ENCODE results near the gene ZNF280D.
"Not testable (repeated sequence)": the region's sequence is repeated elsewhere in the genome, so short reads cannot be mapped to it uniquely, and the experiment has no call there.

ZNF280D gene

DNA sequence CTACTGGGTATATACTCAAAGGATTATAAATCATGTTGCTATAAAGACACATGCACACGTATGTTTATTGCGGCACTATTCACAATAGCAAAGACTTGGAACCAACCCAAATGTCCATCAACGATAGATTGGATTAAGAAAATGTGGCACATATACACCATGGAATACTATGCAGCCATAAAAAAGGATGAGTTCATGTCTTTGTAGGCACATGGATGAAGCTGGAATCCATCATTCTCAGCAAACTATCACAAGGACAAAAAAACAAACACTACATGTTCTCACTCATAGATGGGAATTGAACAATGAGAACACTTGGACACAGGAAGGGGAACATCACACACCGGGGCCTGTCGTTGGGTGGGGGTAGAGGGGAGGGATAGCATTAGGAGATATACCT lies 23.8 kb downstream of the ZNF280D start:
- DNase-seq, result not testable (repeated sequence)

DNA sequence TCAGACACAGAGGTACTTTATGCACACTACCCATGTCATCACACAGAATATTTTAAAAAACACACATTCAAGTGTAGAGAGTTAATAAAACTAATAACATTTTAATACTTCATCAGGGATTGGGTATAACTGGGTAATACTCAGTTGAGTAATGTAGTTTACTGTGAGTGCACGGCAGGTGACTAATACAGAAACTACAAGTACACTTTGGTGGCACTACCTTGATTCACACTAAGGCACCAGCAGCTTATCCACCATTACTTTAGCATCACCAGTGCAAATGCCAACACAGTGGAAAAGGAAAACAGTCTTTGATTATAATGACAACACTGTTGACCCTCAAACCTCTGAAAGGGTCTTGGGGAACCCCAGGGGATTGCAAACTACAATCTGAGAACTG lies 33.6 kb downstream of the ZNF280D start:
- no peak for DNase-seq

DNA sequence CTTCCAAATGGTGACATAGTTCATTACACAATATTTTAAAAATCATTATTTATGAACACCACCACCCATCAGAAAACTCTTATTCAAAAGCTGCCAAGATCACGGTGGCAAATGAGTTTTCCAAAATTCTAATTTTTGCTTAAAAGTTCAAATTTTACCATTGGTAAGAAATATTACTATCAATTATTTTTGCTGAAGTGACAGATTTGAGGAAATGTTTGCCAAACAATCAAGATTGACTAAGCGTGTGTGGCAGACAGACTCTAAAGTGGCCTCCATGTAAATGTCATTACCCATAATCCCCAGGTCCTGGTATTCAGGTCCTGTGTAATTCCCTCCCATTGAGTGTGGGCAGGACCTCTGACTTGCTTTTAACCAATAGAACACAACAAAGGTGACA lies 35.0 kb downstream of the ZNF280D start:
- DNase-seq, result no peak

DNA sequence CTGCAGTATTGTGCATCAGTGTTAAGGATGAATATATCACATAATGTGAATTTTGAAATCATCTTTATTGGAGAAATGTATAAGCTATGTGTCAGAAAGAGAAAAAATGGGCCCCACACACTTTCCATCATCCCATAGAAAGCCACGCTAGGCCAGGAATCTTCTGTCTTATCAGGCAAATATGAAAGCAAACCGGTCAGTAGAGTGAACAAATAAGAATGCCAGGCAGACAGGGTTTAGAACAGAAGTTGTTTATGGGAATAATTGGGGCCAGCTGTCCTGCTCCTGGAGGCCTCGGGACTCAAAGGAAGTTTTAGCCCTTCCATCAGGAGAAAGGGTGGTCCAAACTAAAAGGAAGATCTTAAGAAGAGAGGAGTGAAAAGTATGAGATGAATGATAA lies 39.5 kb downstream of the ZNF280D start:
- DNase-seq, result no peak

DNA sequence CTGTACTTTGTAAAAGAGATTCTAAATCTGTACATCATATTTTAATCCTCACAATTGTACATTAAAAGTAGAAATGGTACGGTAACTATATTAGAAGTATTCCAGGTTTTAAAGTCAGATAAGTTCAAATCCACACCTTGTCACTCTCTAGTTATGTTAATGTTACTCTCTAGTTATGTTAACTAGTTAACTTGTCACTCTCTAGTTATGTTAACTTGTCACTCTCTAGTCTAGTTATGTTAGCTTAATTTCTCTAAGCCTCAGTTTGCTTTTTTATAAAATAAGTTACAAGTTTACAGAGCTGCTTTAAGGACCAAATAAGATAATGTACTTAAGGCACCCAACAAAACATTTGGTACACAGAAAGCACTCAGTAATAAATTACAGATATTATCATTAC lies 42.6 kb downstream of the ZNF280D start:
- DNase-seq, result no peak

DNA sequence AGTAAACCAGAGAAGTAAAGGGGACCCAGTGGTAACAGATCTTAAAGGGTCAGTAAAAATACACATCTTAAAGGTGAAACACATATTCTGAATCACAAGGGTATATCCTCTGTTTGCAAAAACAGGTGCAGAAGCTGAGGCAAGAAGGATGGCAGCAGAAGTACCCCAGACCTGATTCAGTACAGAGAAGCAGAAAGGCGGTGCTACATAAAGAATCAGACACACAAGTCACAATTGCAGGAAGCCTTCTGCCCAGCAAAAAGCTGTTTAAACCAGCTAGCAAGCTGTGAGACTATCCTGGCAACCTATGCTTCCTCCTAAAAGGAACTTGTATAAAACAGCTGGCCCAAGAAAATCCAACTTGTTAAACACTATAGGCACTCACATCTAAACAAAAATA lies 49.4 kb downstream of the ZNF280D start:
- DNase-seq, result no peak

DNA sequence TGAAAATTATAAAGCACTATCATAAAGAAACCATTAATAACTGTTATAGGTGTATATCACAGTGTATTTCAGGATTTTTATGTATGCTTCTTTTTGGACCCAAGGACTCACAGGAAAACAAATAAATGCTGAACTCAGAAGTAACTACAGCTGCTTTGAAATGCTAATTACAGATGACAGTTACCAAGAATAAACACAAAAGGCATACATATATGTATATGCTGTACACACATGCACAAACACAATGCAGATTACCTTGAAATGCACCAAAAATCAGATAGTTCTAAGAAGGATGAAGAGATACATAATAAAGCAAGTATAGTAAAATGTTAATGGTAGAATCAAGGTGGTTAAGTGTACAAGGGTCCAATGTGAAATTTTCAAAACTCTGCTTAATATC lies 52.2 kb downstream of the ZNF280D start:
- no peak for DNase-seq

DNA sequence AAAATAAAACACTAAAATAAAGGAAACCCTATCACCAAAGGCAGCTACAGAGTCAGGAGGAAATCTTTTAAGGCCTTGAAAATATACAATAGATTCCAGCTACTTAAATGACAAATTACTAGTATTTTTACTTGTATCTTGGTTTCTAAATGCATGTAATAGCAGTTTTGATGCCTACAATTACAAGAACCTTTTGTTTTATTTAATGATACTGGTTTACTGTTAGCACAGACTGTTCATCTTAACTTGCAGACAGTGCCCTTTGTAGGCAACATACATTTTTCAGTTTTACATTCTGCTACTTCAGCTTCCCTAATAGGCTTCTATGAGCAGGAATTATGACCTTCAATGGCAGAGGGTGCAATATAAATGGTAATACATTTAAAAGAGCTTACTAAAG lies 54.1 kb downstream of the ZNF280D start:
- no peak for DNase-seq

DNA sequence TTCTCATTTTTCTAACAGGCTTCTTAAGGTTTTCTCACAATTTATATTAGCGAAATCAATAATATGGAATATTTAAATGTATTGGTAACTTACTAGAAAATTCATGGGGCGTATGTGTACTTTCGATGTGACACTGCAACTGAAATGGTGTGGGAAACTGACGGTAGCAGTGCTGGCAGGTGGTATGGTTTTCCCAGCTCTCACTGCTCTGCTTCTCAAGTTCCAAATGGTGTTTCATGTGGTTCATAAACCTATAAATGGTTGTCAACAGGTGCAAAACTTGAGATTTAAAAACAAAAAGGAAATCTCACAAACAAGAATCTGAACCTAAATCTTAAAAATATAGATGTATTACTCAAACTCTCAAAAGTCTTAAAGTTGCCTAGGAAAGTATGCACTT lies 54.7 kb downstream of the ZNF280D start:
- DNase-seq, result no peak

DNA sequence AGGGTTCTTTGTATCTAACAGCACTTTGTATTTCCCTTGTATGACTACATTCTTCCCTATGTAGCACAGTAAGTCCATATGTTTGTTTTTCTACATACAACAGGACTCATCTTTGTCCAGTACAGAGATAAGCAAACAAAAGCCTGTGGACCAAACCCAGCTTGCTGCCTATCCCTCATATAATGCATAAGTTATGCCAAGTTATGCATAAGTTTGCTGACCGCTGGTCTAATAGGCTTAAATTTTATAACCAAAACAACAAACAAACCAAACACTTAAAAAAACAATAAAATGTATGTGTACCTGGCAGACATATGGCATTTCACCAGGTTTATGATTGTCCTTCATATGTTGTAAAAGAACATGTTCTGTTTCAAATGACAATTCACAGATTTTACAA lies 56.0 kb downstream of the ZNF280D start:
- no peak for DNase-seq

DNA sequence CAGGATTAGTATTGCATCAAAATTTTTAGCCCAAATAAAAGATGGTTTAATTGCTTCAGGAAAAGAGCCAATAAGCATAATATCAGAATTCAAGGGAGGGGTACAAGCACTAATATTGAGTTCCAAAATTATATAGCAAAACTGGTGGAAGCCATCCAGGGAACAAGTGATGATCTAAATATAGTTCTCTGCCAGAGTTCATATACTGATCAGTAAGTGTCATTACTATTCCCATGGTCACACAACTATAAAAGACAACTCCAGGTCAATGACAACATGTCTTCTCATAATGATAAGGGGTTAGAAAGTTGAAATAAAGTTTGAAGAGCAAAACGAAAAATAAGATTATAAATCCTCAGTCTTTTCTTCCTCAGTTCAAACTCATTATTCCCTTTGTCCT lies 57.4 kb downstream of the ZNF280D start:
- no peak for DNase-seq

DNA sequence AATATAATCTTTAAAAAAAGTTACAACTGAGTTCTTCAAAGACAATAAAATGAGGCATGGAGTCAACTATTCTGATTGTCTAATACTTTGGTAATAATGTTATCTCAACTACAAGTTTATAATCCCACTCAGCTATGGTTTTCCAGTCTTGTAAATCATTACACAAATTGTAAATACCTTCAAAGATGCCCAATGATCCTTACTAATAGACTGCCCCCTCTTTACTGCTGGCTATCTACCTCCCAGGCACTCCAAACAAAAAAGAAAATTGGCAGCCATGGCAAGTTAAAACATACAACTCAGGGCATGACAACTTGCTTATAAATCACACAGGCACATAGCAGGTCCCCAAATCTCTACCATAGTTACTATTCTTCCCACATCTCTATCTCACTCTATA lies 58.5 kb downstream of the ZNF280D start:
- no peak for DNase-seq

DNA sequence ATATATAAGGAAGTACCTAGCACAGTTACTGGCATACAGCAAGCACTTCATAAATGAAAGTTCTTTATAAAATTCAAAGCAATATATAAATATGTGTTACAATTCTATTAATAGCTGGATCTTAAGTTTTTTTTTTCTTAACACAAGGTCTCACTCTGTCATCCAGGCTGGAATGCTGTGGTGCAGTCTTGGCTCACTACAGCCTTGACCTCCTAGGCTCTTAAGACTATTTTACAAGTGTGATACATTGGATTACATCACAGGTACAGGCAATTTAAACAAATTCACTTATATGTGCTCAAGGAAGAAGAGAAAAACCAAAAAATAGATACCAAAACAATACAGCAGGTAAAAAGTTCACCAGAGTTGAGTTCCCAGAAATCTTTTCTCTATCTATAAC lies 60.6 kb downstream of the ZNF280D start:
- no peak for DNase-seq

DNA sequence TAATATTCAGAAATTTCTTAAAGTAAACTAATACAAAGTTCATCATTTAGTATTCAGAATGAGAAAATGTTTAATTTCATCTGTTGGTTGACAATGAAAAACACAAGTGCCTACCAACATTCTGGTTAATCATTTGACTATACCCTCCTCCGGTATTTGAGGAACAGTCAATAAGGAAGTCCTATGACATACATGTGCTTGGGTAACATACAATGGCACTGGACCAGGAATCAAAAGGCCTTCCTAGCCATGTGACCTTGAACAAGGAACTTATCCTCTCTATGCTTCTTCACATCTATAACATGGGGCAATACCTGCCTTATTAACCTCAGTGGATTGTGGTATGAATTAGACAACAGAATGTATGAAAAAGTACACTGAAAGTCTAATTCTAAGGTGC lies 65.8 kb downstream of the ZNF280D start:
- DNase-seq, result no peak

DNA sequence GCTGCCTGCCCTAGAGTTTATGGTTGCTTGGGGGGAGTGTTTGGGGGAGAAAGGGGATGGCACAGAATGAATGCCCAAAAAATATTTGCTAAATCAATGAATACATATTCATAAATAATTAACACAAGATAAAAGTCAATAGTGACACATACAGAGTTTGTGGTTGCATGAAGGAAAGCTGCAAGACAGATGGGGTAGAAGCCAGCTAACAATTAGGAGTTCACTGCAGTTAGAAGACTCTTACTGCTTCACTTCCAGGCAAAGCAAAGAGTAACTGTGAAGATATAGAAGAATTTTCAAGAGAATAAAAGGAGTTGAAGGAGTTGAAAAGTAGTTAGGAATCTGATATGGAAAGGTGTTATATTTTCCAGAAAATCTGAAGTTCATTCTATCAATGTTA lies 72.4 kb downstream of the ZNF280D start:
- DNase-seq, result no peak

DNA sequence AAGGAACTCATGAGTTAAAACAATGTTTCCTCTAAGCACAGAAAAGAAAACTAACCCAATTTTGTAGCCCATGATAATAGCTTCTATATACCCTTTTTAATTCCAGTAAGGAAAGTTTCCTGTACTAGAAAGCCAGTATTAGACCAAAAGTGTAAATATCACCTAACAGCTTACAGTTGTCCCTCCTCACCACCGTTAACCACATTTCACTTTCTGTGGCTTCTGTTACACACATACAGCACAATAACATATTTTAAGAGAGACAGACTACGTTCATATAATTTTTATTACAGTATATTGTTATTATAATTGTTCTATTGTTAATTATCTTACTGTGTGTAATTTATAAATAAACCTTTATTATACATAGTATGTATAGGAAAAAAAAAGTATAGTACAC lies 74.1 kb downstream of the ZNF280D start:
- no peak for DNase-seq

DNA sequence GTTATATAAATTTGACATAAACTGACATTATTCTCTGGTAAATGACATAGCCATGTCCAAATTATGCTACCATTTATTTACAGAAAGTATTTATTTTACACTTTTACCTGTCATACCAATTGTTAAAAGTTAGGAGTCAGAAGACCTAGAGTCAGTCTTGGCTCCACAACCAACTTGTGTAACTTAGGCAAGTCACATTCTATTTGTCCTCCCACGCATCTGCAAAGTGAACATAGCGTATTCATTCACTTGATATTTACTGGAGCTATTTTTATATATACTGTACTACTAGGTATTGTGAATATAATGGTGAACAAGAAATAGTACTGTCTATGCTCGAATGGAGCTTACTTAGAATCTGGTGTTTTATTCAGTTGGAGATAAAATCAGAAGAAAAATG lies 78.7 kb downstream of the ZNF280D start:
- DNase-seq, result no peak

DNA sequence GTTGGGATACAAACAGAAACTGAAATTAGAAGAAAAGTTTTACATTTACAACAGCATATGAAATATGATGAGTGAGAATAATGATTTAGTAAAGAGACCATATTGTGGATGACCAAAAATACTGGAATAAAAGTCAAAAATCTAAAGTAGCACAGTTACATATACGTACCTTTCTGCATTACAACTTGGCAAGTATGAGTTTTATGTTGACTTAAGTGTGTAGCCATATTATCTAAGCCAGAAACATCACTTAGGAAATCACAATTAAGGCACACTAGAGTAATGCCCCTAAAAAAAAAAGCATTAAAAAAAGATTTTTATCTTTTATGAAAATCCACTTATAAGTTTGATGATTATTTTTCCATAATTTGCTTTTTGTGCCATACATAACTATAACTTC lies 79.1 kb downstream of the ZNF280D start:
- no peak for DNase-seq

DNA sequence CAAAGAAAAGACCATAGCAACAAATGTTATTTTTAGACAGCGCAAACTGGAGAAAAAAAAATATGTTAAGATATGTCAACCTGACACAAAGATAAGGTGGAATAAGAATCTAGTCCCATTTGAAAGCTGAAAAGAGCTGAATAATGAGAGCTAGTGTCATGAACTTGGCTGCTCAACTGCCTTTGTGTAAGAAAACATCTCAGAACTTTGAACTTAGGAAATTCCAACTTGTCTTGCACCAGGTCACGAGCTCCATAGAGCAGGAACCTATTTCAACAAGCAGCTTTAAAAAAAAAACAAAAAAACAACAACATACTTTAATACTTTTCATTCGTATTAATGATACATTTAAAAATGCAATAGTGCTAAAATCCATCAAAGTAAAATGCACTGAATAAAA lies 79.5 kb downstream of the ZNF280D start:
- DNase-seq, result no peak

DNA sequence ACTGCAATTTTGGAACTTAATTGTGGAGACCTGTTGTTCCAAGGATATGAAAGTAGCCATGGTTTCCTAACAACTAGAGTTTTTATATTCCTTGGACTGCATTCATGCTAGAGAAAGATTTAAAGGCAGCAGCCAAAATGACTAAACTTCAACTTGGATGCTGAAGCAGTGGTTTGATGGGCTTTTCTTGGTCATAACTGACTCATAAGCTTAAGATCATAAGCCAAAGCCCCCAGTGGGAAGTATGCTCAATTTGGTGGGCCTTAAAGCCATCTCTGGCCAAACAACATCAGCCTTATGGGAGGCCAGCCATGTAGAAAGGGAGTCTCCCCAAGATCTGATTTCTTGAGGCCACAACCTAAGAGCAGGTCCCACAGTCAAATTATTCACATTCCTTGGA lies 80.2 kb downstream of the ZNF280D start:
- DNase-seq, result no peak

DNA sequence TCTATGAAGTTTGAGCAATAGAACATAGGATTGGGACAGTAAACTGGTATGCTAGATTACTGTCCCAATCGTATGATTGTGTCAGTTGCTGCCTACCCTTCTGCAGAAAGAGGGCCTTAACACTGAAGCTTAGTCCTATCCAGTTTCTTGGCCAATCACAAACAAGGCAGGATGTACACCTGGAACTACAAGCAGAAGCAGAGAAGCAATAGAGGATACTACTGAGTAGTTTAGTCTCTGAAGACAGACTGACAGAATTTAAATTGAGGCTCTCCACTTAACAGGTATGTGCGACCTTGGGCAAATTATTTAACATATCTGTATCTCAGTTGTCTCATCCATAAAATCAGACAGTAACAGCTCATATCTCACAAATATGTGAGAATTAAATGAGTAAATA lies 85.0 kb downstream of the ZNF280D start:
- DNase-seq, result no peak

DNA sequence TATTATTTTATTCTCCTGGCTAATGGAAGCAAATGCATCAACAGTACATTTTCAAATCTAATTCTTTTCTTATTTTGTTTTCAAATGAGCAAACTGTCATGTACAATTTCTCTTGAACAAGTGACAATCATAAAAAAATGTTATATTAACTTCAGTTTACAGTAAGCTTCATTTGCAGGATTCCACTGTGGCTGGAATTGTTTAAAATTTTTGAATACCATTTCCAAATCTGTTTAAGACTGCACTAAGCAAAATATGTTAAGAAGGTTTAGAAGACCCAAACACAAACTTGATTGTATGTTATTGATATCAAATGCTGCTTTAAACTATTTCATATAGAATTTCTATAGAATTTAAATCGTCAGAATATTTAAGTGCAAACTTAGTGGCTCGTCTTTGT lies 92.8 kb downstream of the ZNF280D start:
- no peak for DNase-seq

DNA sequence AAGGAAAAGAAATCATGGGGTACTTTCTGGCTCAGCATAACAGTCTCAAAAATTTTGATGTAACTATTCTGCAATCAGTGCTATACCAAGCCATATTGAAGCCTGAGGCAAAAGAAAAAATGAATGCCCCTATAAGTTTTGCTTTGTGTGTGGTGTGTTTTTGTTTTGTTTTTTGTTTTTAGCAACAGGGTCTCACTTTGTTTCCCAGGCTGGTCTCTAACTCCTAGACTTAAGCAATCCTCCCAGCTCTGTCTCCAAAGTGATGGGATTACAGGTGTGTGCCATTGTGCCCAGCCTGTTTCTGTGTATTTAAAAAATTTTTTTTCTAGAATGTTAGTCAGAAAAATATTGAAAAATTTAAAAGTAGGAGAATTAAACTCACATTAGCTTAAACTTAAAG lies 93.2 kb downstream of the ZNF280D start:
- DNase-seq, result no peak

DNA sequence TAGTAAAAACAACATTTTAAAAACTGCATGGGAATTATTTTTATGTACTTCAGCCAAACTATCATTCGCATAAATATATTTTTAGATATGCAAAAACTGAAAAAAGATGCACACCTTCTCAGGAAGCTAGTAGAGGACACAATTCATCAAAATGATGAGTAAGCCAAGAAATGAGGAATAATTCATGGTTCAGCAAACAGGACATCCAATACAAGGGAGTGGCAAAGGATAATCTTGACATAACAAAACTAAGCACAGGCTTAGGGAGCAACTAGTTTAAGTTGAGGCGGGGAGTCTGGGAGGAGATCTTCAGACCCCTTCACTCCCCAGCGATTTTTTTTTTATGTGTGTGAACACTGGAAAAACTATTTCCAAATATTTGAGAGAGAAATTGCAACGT lies 93.7 kb downstream of the ZNF280D start:
- DNase-seq, result no peak

DNA sequence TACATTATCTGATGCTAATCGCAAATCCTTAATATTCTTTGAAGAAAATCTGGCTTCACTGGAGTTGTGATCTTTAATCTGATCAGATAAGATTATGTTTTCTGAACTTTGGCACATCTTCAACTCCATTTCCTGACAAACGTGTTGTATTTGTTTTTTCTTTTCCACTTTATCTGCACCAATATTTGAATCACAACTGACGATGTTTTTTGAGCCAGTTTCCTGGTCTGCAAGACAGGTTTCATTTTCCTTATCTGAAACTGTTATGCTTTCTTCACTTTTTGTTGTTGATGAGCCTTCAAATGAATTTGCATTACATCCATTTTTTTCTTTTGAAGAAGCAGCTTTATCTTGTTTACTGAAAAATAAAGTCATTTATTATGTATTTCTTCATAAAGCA lies 101.5 kb downstream of the ZNF280D start:
- DNase-seq, result no peak

DNA sequence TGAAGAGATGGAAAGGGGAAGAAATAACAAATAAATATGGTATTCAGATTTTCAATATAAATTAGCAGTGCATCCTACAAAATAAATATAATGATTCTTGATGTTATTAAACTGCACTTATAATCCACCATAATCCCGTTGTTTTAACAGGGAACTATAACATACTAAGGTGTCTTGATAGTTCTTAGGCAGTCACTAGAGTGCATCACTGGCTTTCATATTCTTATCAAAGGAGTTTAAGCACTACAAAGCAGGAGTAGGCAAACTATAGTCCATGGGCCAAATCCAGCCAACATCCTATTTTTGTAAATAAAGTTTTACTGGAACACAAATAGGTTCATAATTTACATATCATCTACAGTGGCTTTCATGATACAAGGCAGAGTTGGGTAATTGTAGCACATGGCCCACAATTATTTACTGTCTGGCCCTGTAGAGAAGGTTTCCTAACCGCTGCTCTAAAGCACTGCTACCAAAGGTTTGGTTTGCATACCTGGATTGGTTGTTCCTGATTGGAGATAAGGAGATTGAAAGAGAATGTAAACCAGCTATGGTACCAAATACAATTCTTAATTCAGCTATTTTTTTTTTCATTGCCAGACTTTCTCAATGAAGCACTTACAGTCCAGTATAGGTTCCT lies 104.3 kb downstream of the ZNF280D start:
- no peak for DNase-seq
